GM19467 (cell line): ENCODE measurements around the gene GLB1L2.

Experiments
- ATAC-seq: cut with Tn5 transposase; IDR thresholded peaks from one replicate; pipeline ENCODE4 v1.9.1; 2021; ENCODE audit warnings: mild to moderate bottlenecking, moderate library complexity; ENCODE audit not compliant: unreplicated experiment

The GLB1L2 gene

GRCh38 chr11:134346976-134347350 lies 15.2 kb downstream of the GLB1L2 start:
- no peak for ATAC-seq

DNA sequence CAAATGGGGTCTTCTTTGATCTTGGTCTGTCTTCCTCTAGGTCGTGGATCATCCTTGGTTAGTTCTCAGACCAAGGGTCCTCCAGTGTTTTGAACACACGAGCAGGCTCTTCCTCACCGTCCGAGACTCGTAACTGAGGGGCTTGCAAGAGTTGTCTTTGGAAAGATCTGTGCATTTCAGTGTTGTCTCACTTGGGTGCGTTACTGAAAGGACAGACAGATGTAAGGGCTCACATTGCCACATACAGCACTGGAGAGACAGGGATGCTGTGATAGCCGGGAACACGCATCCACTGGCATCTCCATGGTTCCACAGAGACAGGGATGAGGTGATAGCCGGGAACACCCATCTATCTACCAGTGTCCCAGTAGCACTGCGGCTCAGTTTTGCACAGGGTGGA lies 15.7 kb downstream of the GLB1L2 start:
- no peak for ATAC-seq

- ATAC-seq: no peak
Observed at GRCh38 chr11:134349109-134349801, 17.5 kb downstream of the GLB1L2 start.

GRCh38 chr11:134349802-134350355 lies 18.1 kb downstream of the GLB1L2 start:
- no peak for ATAC-seq

DNA sequence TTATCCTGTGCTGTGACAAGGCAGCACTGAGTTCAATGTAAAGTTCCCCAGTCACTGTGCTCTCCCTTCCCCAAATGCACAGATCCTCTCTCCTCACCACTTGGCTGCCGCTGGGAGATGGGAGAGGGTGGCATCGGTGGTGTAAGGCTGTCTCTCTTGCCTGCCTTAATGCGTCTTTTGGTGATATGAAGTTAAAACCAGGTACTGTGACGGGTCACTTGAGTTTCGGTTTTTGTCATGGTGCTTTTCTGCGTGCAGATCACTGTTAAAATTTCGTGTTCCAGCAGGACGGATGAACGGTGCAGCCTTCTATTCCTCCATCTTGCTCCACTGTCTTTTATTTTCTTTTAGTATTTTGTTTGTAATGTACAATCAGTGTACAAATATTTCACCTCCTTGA lies 18.6 kb downstream of the GLB1L2 start:
- peak; percentile 51 for ATAC-seq

DNA sequence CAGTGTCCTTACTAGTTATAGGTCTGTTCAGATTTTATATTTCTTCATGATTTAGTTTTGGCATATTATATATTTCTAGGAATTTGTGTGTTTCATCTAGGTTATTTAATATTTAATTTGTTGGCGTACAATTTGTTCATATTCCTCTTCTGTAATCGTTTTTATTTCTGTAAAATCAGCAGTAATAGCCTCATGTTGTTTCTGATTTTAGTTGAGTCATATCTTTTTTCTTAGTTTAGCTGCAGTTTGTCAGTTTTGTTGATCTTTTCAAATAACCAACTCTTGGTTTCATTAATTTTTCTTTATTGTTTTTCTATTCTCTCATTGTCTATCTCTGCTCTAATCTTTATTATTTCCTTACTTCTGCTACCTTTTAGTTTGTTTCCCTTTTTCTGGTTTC lies 20.3 kb downstream of the GLB1L2 start:
- ATAC-seq: no peak

DNA sequence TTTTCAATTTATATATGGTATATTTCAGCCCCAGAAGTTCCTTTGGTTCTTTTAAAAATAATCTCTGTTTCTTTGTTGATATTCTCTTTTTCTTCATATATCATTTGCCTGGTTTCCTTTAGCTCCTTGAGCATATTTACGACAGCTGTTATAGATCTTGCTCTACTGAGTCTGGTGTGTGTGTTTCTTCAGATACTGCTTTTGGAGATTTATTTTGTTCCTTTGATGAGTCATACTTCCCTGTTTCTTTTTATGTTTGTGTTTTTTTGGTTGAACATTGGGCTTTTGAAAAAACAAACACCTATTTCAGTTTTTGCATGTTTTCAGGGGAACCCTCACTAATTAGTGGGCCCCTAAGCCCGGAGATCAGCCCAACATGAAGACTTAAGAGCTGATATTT lies 23.3 kb downstream of the GLB1L2 start:
- ATAC-seq: no peak

DNA sequence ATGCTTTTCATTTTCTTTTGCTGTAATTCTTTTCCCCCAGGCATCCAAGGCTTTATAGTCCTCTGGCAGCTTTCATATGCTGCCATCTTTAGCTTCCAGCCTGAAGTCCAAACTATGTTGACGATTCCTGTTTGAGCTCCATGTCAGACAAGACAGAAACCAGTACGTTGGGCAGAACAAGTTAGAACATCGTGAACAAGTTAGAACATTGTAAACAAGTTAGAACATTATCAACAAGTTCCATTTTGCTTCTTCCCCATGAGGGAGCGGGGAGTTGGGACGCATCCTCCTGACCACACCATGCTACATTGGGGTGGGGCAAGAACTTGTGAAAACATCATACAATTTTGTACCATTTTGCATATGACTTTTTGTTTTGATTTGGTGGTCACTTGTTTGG lies 23.9 kb downstream of the GLB1L2 start:
- ATAC-seq: no peak

GRCh38 chr11:134356656-134357544 lies 25.1 kb downstream of the GLB1L2 start:
- ATAC-seq: no peak

DNA sequence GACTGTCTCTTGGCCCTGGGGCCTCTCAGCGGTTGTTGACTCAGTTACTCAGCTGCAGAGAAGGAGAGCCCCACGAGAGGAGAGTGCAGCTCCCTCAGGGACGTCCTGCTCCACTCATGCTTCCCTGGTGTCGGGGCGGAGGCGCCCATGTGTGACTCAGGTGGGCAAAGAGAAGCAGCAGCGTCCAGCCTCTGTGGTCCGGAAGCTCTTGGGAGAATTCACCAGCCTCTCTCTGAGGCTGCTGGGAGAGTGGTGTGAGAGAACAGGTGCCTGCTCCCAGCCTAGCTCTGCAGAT lies 25.7 kb downstream of the GLB1L2 start:
- ATAC-seq: no peak

DNA sequence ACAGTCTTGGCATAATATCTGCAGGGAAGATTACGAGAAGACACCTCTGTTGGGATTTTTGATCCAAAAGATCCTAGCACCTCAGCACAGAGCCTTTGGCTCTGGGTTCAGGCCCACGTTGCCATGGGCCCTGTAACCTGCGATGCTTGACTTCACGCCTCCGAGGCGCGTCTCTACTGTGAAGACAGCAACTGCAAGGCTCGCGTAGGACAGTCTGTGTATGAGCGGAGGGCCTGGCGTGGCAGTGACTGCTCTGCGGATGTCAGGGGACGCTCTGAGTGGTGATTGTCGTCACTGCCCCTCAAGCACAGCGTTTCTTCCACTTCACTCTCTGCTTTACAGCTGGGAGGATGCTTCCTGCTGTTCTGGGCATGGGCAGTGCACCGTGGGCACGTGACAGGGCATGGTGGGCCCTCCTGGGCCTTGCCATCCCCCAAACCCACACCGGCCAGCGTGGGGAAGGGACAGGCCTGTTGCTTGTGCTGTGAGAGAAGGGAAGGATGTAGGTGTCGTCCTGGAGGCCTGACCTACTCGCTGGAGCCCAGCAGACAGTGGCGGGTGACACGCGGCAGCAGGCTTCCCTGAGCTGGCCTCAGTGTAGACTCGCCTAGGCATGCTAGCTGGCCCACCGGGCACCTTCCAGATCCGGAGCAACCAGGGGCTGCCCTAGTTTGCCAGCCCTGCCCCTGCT lies 26.5 kb downstream of the GLB1L2 start:
- ATAC-seq: no peak

DNA sequence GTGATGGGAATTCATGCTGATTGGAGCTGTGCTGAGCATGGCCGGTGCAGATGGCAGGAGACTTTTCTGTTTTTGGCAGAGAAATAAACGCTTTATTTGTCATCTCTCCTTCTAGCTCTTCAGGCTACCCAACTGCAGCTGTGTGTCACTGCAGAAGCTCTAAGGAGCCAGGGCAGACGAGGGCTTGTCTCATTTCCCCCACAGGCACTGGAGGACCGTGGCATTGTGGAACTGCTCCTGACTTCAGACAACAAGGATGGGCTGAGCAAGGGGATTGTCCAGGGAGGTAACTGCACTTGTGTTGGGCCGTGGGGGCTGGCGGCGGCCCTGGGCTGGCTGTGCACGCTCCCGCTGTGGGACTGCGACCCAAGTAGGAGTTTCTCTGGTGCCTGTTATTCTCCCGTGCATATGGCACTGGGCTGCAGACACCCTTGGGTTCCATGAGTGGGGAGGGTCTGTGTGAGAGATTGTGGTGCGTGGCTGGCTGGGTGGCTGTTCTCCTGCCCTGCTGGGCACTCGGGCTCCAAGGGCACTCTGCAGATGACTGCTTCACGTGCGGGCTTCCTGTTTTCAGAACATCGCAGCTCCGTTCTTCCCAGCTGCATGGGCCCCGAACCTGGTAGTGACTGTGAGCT lies 27.2 kb downstream of the GLB1L2 start:
- ATAC-seq: no peak

DNA sequence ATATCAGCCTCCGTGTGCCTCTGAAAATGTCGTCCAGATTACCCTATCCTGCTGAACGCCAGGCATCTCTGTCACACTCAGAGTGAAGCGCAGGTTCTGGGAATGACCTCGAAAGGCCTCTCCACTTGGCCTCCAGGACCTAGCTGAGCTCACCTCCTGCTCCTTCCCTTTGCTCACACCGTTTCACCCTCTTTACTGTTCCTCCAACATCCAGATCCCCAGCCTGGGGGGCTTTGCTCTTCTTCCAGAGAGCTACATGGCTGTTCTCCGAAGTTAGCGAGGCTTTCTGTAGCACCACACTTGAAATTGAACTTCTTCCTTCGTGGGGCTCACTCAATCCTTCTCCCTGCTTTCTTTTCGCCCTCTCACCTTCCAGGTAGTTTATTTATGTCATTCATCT lies 27.9 kb downstream of the GLB1L2 start:
- ATAC-seq: no peak

- ATAC-seq: peak; percentile 80
Observed at GRCh38 chr11:134360050-134360835, 28.5 kb downstream of the GLB1L2 start.

GRCh38 chr11:134361661-134362060 lies 29.9 kb downstream of the GLB1L2 start:
- no peak for ATAC-seq

- no peak for ATAC-seq
Observed at GRCh38 chr11:134362192-134362901, 30.6 kb downstream of the GLB1L2 start.

- ATAC-seq: no peak
Observed at GRCh38 chr11:134363161-134363560, 31.4 kb downstream of the GLB1L2 start.

DNA sequence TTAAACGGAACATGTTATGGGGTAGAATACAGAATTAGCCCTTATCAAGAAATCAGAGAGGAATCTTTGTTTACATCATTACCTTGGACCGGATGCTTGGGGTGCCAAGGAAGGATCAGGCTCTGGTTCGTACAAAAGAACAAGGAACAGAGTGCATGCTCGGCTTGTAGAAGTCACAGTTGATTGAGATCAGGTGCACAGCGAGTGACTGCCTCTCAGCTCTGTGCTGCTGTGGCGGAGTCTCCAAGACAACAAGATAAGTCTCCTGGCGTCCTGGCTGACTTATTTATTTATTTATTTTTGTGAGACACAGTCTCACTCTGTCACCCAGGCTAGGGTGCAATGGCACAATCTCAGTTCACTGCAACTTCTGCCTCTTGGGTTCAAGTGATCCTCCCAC lies 31.8 kb downstream of the GLB1L2 start:
- no peak for ATAC-seq

GRCh38 chr11:134364261-134364660 lies 32.5 kb downstream of the GLB1L2 start:
- ATAC-seq: no peak
